ENCODE results near the gene WDR43.

WDR43 gene, protein sequence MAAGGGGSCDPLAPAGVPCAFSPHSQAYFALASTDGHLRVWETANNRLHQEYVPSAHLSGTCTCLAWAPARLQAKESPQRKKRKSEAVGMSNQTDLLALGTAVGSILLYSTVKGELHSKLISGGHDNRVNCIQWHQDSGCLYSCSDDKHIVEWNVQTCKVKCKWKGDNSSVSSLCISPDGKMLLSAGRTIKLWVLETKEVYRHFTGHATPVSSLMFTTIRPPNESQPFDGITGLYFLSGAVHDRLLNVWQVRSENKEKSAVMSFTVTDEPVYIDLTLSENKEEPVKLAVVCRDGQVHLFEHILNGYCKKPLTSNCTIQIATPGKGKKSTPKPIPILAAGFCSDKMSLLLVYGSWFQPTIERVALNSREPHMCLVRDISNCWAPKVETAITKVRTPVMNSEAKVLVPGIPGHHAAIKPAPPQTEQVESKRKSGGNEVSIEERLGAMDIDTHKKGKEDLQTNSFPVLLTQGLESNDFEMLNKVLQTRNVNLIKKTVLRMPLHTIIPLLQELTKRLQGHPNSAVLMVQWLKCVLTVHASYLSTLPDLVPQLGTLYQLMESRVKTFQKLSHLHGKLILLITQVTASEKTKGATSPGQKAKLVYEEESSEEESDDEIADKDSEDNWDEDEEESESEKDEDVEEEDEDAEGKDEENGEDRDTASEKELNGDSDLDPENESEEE

GRCh38 chr2:28894470-28895188 lies at the start of gene WDR43:
Gene WDR43 (plus strand): TSS chr2:28894667. CDS start chr2:28894699, 32 bp downstream.
- Histone ChIP-seq H3K27ac (ENCODE audit: low read depth, low read length) (peak within 1 kb of the TSS; percentile 52), H3F3A (ENCODE audit: control insufficient read depth, insufficient read depth) (0 out of 2 replicates have a peak, but pooled peaks cover 3% of the 10 kb centered on the region)
- TF ChIP-seq EZH2phosphoT487 (IDR thresholded peaks at IDR 0.05; ENCODE audit: borderline replicate concordance, low read length) (no peak), CTCF (IDR thresholded peaks at IDR 0.05; ENCODE audit: low read depth, low read length, poor library complexity, severe bottlenecking) (no peak)

DNA sequence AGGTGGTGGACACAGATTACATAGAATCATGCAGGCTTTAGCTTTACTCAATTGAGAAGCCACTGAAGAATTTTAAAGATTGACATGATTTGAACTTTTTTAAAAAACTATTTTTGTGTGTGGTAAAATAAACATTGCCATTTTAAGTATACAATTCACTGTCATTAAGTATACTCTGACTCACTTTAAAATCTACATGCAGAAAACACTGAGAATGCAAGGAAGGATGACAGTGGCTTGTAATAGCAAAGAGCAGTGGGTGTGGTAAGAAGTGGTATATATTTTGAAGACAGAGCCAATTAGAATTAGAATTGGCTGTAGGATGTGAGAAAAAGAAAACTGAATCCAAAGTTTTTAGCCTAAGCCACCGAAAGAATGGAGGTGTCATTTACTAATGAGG lies 39.3 kb upstream of the WDR43 start:
- Histone ChIP-seq H3K27ac (ENCODE audit: low read depth, low read length) (no peak overlapping the region), H3K27me3 (ENCODE audit: control insufficient read depth, low read length) (no peaks in the 10 kb centered on the region), H3K4me2 (ENCODE audit: low read length) (no peak overlapping the region), H3K9me3 (ENCODE audit: control insufficient read depth, insufficient read depth, low read length) (no peaks in the 10 kb centered on the region), H3K4me3 (ENCODE audit: low read length) (no peak overlapping the region), H3K79me2 (ENCODE audit: control insufficient read depth, low read length) (no peaks in the 10 kb centered on the region), H3K9me2 (replicated peaks; ENCODE audit: control insufficient read depth, low read length) (no peaks in the 10 kb centered on the region), H3K4me1 (ENCODE audit: control insufficient read depth, low read length) (no peaks in the 10 kb centered on the region), H3K36me3 (ENCODE audit: control insufficient read depth, low read length) (peaks cover 21% of the 10 kb centered on the region), H3F3A (ENCODE audit: control insufficient read depth, insufficient read depth) (no peaks in the 10 kb centered on the region), H4K20me1 (ENCODE audit: control insufficient read depth, insufficient read depth, low read depth, low read length) (no peaks in the 10 kb centered on the region)
- TF ChIP-seq CTCF (IDR thresholded peaks at IDR 0.05; ENCODE audit: low read depth, low read length, poor library complexity, severe bottlenecking) (no peak), EZH2phosphoT487 (IDR thresholded peaks at IDR 0.05; ENCODE audit: borderline replicate concordance, low read length) (no peak)

More at GRCh38 chr2:28894470-28895188, at the start of gene WDR43:
- no peaks in the 10 kb centered on the region for H3K27me3 ChIP-seq (ENCODE audit: control insufficient read depth, low read length)
- peaks cover 31% of the 10 kb centered on the region for H3K4me1 ChIP-seq (ENCODE audit: control insufficient read depth, low read length)
- no peaks in the 10 kb centered on the region for H3K9me2 ChIP-seq (replicated peaks; ENCODE audit: control insufficient read depth, low read length)
- peaks cover 52% of the 10 kb centered on the region for H3K79me2 ChIP-seq (ENCODE audit: control insufficient read depth, low read length)
- H3K4me3 ChIP-seq (ENCODE audit: low read length), result peak within 1 kb of the TSS; percentile 85
- H3K9me3 ChIP-seq (ENCODE audit: control insufficient read depth, insufficient read depth, low read length), result no peaks in the 10 kb centered on the region
- peaks cover 46% of the 10 kb centered on the region for H3K36me3 ChIP-seq (ENCODE audit: control insufficient read depth, low read length)
- H3K4me2 ChIP-seq (ENCODE audit: low read length), result peak within 1 kb of the TSS; percentile 70
- H4K20me1 ChIP-seq (ENCODE audit: control insufficient read depth, insufficient read depth, low read depth, low read length), result peaks cover 33% of the 10 kb centered on the region

DNA sequence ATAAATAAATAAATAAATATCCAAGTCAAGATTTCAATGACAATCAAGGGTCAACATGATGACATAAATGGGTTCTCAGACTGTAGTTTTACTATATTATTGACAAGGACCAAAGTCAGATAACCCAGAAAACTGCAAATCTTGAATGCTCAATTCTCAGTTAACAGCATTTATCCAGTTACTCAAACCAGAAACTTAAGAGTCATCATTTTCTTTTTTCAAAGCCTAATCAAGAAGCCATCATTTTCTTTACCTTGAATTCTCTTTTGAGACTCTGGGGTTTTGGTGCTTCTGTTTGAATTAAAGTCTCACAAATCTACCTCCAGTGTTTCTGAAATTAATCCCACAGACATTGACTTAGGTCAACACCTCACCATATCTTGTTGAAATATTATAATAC lies 38.5 kb upstream of the WDR43 start:
- Histone ChIP-seq H4K20me1 (ENCODE audit: control insufficient read depth, insufficient read depth, low read depth, low read length) (no peaks in the 10 kb centered on the region), H3K36me3 (ENCODE audit: control insufficient read depth, low read length) (peaks cover 25% of the 10 kb centered on the region), H3K79me2 (ENCODE audit: control insufficient read depth, low read length) (peaks cover 4% of the 10 kb centered on the region; the same call in 1 of the 2 replicates), H3F3A (ENCODE audit: control insufficient read depth, insufficient read depth) (no peaks in the 10 kb centered on the region), H3K9me3 (ENCODE audit: control insufficient read depth, insufficient read depth, low read length) (no peaks in the 10 kb centered on the region), H3K27me3 (ENCODE audit: control insufficient read depth, low read length) (no peaks in the 10 kb centered on the region), H3K4me2 (ENCODE audit: low read length) (no peak overlapping the region), H3K4me3 (ENCODE audit: low read length) (no peak overlapping the region), H3K9me2 (replicated peaks; ENCODE audit: control insufficient read depth, low read length) (no peaks in the 10 kb centered on the region), H3K4me1 (ENCODE audit: control insufficient read depth, low read length) (no peaks in the 10 kb centered on the region), H3K27ac (ENCODE audit: low read depth, low read length) (no peak overlapping the region)
- no peak for TF ChIP-seq CTCF (IDR thresholded peaks at IDR 0.05; ENCODE audit: low read depth, low read length, poor library complexity, severe bottlenecking)
- TF ChIP-seq EZH2phosphoT487 (IDR thresholded peaks at IDR 0.05; ENCODE audit: borderline replicate concordance, low read length), result no peak
